GM12874 (cell line): Measurements from ENCODE around the gene FAM3D.

Experiments
- TF ChIP-seq, protein P1 (sequence below): IDR thresholded peaks from 2 replicates; pipeline ENCODE4 v1.5.1; 2011; ENCODE audit warnings: low read depth, mild to moderate bottlenecking, control low read depth, low read length, moderate library complexity; ENCODE audit not compliant: insufficient read depth

The FAM3D gene

DNA sequence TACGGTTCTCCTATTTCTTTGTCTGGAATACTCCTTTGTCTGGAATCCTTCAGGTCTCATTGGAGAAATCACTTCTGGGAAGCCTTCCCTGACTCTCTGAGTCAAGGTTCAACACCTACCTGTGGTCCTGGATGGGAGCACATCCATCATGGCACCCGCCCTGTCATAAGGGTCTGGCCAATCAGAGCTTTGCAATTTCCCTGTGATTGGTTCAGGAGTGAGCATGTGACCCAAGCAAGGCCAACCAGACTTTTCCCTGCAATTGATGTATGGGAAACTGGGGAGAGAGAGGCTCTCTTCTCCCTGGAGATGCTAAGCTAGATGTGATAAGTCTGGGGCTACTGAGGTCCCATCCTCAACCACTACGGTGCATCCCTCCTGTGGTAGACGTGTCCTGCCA is 8.1 kb downstream of the FAM3D start:
- TF ChIP-seq, protein P1, sequence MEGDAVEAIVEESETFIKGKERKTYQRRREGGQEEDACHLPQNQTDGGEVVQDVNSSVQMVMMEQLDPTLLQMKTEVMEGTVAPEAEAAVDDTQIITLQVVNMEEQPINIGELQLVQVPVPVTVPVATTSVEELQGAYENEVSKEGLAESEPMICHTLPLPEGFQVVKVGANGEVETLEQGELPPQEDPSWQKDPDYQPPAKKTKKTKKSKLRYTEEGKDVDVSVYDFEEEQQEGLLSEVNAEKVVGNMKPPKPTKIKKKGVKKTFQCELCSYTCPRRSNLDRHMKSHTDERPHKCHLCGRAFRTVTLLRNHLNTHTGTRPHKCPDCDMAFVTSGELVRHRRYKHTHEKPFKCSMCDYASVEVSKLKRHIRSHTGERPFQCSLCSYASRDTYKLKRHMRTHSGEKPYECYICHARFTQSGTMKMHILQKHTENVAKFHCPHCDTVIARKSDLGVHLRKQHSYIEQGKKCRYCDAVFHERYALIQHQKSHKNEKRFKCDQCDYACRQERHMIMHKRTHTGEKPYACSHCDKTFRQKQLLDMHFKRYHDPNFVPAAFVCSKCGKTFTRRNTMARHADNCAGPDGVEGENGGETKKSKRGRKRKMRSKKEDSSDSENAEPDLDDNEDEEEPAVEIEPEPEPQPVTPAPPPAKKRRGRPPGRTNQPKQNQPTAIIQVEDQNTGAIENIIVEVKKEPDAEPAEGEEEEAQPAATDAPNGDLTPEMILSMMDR, result no peak

DNA sequence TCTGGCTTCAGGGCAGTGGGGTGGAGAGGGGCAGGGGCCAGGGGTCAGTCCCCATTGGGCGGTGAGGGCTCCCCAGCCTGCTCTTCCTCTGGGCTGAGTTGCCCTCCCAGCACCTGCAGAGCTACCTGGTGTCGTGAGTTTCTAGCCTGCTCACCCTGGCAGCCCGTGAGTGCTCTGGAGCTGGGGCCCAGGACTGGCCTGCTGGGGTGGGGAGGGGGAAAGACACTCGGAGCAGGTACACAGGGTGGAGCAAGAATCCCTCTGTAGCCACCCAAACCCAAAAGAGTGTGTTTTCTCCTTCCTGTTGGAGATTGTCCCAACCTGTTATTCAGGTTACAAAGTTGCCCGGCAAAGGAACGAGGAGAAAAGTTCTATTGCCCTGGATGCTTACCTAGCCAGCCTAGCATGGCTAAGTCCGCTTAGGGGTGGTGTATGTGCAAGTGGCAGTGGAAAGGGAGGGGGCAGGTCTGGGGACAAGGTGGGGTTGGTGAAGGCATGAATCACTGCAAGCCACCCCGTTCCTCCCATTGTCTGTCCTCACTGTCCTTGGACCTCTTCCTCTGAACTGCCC is 8.9 kb downstream of the FAM3D start:
- TF ChIP-seq, protein P1, result no peak

DNA sequence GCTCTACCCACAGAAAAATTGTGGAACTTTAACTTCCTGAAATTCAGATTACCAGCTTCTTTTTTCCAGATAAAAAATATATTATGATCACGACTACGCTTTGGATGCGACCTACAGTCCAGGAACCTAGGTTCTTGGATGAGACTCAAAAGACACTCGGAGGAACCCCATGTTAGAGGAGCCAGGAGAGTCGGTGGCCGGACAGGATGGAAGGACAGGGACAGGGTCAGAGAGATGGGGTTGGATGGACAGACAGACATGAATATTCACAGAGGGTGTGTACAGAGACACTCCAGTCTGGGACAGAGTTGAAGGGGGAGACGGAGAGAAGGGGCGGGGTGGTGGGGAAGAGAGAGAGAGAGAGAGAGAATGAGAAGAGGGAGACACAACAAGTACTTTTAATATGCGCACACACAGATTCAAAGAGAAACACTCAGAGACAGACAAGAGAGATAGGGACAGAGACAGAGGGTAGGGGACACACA is 9.5 kb downstream of the FAM3D start:
- TF ChIP-seq, protein P1, result no peak

DNA sequence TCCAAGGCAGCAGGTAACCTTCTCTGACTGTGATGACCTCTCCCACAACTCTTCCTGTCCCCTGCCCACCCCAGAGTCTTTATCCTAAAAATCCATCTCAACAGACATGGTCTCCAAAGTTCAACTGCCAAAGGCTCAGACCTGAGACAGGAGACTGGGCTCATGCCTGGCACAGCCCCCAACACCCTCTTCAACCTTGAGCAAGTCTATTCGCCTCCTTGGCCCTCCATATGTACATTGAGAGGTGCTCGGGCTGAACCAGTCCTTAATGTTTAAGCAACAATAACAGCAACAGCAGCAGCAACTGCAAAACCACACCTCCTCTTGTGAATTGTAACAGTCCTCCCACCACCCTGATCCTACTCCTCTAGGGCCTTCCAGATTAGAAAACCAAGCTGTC is 9.9 kb downstream of the FAM3D start:
- TF ChIP-seq, protein P1, result no peak

DNA sequence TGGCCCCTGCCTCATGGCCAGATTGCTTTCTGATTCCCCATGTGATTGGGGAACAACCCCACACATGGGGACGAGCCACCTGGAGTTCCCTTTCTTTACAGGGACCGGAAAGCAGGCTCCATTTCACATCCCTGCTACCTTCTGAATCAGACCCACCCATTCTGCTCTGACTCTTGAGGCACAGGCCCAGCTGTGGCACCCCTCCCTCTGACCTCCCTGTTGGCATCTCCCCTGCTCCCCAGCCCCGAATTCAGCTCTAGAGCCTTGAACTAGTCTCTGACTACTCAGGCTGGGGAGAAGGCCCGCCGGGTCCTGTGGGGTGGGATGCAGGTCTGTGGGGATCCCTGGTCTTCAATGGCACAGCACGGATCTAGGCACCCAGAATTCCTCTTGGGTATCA is 12.1 kb downstream of the FAM3D start:
- TF ChIP-seq, protein P1, result no peak

DNA sequence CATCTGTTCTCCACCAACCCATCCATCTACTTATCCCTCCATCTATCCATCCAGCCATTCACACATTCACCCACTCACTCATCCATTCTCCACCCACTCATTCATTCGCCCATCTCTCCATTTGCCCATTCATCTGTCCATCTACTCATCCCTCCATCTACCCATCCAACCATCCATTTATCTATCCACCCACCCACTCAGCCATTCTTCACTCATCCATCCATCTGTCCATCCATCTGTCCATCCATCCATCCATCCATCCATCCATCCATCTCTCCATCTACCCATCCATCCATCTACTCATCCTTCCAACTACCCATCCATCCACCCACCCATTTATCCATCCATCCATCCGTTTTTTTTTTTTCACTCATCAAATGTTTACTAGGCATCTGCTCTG is 13.9 kb downstream of the FAM3D start:
- TF ChIP-seq, protein P1, result no peak

DNA sequence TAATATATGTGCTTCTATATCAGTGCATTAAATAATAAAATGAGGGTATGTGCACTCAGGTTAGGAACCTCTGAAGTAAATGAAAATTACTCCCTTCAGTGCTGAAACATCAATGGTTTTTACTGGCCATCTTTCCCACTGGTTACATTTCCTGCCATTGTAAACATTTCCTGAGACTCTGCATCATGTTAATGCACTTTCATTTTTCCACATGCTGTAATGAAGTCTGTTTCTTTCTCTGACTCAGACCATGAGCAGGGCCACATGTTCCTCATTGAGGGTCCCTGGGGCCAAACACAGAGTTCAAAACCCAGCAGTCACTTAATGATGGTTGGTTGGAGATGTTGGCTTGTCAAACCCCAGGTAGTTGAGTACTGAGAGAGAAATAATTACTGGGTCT is 15.3 kb downstream of the FAM3D start:
- TF ChIP-seq, protein P1, result no peak
